ENCODE results near the gene NFATC2.

Gene NFATC2

DNA sequence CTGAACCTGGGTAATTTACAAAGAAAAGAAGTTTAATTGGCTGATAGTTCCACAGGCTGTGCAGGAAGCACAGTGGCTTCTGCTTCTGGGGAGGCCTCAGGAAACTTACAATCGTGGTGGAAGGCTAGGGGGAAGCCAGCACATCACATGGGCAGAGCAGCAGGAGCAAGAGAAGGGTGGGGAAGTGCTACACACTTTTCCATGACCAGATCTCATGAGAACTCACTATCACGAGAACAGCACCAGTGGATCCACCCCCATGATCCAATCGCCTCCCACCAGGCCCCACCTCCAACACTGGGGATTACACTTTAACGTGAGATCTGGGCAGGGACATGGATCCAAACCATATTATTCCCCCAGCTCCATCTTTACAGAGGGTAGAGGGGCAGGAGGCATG is 166.4 kb downstream of the NFATC2 start:
- Histone ChIP-seq H3K27ac (replicated peaks) (no peak overlapping the region), H3K4me3 (replicated peaks; ENCODE audit: insufficient read depth, low read length) (no peak overlapping the region), H3K27me3 (ENCODE audit: insufficient read depth, poor library complexity, severe bottlenecking) (no peaks in the 10 kb centered on the region)
- no peak for DNase-seq (ENCODE audit: low read depth in 1 of 2, low spot score in 1 of 2)
- TF ChIP-seq, protein P1, sequence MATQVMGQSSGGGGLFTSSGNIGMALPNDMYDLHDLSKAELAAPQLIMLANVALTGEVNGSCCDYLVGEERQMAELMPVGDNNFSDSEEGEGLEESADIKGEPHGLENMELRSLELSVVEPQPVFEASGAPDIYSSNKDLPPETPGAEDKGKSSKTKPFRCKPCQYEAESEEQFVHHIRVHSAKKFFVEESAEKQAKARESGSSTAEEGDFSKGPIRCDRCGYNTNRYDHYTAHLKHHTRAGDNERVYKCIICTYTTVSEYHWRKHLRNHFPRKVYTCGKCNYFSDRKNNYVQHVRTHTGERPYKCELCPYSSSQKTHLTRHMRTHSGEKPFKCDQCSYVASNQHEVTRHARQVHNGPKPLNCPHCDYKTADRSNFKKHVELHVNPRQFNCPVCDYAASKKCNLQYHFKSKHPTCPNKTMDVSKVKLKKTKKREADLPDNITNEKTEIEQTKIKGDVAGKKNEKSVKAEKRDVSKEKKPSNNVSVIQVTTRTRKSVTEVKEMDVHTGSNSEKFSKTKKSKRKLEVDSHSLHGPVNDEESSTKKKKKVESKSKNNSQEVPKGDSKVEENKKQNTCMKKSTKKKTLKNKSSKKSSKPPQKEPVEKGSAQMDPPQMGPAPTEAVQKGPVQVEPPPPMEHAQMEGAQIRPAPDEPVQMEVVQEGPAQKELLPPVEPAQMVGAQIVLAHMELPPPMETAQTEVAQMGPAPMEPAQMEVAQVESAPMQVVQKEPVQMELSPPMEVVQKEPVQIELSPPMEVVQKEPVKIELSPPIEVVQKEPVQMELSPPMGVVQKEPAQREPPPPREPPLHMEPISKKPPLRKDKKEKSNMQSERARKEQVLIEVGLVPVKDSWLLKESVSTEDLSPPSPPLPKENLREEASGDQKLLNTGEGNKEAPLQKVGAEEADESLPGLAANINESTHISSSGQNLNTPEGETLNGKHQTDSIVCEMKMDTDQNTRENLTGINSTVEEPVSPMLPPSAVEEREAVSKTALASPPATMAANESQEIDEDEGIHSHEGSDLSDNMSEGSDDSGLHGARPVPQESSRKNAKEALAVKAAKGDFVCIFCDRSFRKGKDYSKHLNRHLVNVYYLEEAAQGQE (IDR thresholded peaks at IDR 0.05; ENCODE audit: insufficient replicate concordance, low read depth): no peak
- TF ChIP-seq GABPA (IDR thresholded peaks at IDR 0.05; ENCODE audit: low read depth) (no peak), SPI1 (IDR thresholded peaks at IDR 0.05; ENCODE audit: borderline replicate concordance, low read depth) (no peak), POLR2AphosphoS5 (IDR thresholded peaks at IDR 0.05; ENCODE audit: low read depth) (no peak)
- TF ChIP-seq, protein P2, sequence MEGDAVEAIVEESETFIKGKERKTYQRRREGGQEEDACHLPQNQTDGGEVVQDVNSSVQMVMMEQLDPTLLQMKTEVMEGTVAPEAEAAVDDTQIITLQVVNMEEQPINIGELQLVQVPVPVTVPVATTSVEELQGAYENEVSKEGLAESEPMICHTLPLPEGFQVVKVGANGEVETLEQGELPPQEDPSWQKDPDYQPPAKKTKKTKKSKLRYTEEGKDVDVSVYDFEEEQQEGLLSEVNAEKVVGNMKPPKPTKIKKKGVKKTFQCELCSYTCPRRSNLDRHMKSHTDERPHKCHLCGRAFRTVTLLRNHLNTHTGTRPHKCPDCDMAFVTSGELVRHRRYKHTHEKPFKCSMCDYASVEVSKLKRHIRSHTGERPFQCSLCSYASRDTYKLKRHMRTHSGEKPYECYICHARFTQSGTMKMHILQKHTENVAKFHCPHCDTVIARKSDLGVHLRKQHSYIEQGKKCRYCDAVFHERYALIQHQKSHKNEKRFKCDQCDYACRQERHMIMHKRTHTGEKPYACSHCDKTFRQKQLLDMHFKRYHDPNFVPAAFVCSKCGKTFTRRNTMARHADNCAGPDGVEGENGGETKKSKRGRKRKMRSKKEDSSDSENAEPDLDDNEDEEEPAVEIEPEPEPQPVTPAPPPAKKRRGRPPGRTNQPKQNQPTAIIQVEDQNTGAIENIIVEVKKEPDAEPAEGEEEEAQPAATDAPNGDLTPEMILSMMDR (IDR thresholded peaks at IDR 0.05; ENCODE audit: insufficient read depth, low read length): no peak

DNA sequence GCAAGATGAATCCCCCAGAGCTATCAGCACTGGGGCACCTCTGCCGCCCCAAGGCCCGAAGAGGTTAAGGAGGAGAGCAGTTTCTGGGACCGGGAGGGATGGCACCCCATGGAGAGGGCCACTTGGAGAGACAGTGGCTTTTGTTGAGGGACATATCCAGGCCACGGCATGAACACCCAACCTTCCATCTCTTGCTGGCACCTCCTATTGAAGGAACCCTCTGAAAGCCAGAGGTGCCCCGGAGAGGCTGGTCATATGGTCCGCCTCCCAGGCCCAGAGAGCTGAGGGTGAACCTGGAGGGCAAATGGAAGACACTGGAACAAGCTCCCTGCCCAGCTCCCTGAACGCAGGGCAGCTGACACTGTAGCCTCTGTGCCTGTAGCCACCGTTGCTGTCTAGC is 167.0 kb downstream of the NFATC2 start:
- H3K27me3 ChIP-seq (ENCODE audit: insufficient read depth, poor library complexity, severe bottlenecking): no peaks in the 10 kb centered on the region
- no peak for DNase-seq (ENCODE audit: low read depth in 1 of 2, low spot score in 1 of 2)
- no peak overlapping the region for H3K4me3 ChIP-seq (replicated peaks; ENCODE audit: insufficient read depth, low read length)
- no peak overlapping the region for H3K27ac ChIP-seq (replicated peaks)
- TF ChIP-seq GABPA (IDR thresholded peaks at IDR 0.05; ENCODE audit: low read depth) (no peak), POLR2AphosphoS5 (IDR thresholded peaks at IDR 0.05; ENCODE audit: low read depth) (no peak), SPI1 (IDR thresholded peaks at IDR 0.05; ENCODE audit: borderline replicate concordance, low read depth) (no peak)
- TF ChIP-seq, protein P1 (IDR thresholded peaks at IDR 0.05; ENCODE audit: insufficient replicate concordance, low read depth): no peak
- TF ChIP-seq, protein P2 (IDR thresholded peaks at IDR 0.05; ENCODE audit: insufficient read depth, low read length): no peak

DNA sequence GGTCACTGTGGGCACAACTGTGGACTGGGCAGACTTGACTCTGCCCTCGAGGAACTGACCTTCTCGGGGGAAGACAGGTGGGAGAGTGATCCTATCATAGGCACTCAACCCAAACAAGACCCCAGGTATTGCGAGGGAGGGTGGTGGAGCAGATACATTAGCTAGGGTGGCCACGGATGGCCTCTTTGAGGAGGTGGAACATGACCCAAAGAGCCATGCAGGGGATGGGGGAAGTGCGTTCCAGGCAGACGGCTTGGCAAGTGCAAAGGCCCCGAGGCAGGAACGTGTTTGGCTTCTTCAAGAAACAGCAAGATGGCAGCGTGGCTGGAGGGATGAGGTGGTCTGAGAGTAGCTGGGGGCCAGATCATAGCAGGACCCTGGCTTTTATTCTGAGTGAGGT is 167.6 kb downstream of the NFATC2 start:
- TF ChIP-seq, protein P2 (IDR thresholded peaks at IDR 0.05; ENCODE audit: insufficient read depth, low read length): no peak
- TF ChIP-seq GABPA (IDR thresholded peaks at IDR 0.05; ENCODE audit: low read depth): no peak
- TF ChIP-seq, protein P1 (IDR thresholded peaks at IDR 0.05; ENCODE audit: insufficient replicate concordance, low read depth): no peak
- no peak for TF ChIP-seq SPI1 (IDR thresholded peaks at IDR 0.05; ENCODE audit: borderline replicate concordance, low read depth)
- no peak for TF ChIP-seq POLR2AphosphoS5 (IDR thresholded peaks at IDR 0.05; ENCODE audit: low read depth)

More for the DNA sequence above, 167.6 kb downstream of the NFATC2 start:
- no peak for DNase-seq (ENCODE audit: low read depth in 1 of 2, low spot score in 1 of 2)
- H3K4me3 ChIP-seq (replicated peaks; ENCODE audit: insufficient read depth, low read length): no peak overlapping the region
- H3K27me3 ChIP-seq (ENCODE audit: insufficient read depth, poor library complexity, severe bottlenecking): no peaks in the 10 kb centered on the region
- no peak overlapping the region for H3K27ac ChIP-seq (replicated peaks)

All from HL-60 (cell line).